Measurements from ENCODE around the gene IL17RE. TPM values are rescaled to one million over a fixed set of nuclear protein-coding genes. Genes with fewer than 3 reads are reported as not detected.
"Not testable (repeated sequence)": the region's sequence is repeated elsewhere in the genome, so short reads cannot be mapped to it uniquely, and the experiment has no call there.

The IL17RE gene
- total RNA-seq, 4 donors from 2014 or later = 0.99 to 1.7 (median 1.2) TPM

DNA sequence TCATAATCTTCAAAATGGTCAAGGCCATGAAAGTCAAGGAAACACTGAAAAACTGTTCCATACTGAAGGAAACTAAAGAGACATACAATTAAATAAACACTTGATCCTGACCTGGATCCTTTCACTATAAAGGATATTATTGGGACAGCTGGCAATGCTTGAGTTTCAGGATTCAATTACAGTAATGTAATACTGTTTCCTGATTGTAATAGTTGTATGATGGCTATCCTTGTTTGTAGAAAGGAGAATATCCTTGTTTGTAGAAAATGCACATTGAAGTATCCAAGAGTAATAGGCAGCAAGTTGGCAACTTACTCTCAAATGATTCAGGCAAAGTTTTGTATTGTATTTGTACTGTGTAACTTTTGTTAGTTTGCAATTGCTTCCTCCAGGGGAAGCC, 27.2 kb upstream of the IL17RE start:
- Histone ChIP-seq H3K27me3 (no peaks in the 10 kb centered on the region), H3K4me3 (no peak overlapping the region), H3K36me3 (no peaks in the 10 kb centered on the region), H3K4me1 (no peaks in the 10 kb centered on the region), H3K27ac (replicated peaks in 1 of 4) (no peak overlapping the region), H3K9me3 (no peaks in the 10 kb centered on the region)
- intact Hi-C loops (cut with DNase I) = no loop called here
- TF ChIP-seq POLR2A (IDR thresholded peaks at IDR 0.05; ENCODE audit: low read depth) (no peak), POLR2AphosphoS5 (IDR thresholded peaks at IDR 0.05) (no peak), EP300 (IDR thresholded peaks at IDR 0.05) (no peak)
- TF ChIP-seq, protein P1, sequence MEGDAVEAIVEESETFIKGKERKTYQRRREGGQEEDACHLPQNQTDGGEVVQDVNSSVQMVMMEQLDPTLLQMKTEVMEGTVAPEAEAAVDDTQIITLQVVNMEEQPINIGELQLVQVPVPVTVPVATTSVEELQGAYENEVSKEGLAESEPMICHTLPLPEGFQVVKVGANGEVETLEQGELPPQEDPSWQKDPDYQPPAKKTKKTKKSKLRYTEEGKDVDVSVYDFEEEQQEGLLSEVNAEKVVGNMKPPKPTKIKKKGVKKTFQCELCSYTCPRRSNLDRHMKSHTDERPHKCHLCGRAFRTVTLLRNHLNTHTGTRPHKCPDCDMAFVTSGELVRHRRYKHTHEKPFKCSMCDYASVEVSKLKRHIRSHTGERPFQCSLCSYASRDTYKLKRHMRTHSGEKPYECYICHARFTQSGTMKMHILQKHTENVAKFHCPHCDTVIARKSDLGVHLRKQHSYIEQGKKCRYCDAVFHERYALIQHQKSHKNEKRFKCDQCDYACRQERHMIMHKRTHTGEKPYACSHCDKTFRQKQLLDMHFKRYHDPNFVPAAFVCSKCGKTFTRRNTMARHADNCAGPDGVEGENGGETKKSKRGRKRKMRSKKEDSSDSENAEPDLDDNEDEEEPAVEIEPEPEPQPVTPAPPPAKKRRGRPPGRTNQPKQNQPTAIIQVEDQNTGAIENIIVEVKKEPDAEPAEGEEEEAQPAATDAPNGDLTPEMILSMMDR (IDR thresholded peaks at IDR 0.05) = no peak
- no peak for DNase-seq (ENCODE audit: extremely low spot score)

DNA sequence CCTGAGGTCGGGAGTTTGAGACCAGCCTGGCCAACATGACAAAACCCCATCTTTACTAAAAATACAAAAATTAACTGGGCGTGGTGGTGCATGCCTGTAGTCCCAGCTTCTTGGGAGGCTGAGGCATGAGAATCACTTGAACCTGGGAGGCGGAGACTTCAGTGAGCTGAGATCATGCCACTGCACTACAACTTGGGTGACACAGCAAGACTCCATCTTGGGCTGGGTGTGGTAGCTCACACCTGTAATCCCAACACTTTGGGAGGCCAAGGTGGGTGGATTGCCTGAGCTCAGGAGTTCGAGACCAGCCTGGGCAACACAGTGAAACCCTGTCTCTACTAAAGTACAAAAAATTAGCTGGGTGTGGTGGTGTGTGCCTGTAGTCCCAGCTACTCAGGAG, 26.4 kb upstream of the IL17RE start:
- whole genome bisulfite sequencing = 84% methylated on average over 4 of the region's 4 CpGs

DNA sequence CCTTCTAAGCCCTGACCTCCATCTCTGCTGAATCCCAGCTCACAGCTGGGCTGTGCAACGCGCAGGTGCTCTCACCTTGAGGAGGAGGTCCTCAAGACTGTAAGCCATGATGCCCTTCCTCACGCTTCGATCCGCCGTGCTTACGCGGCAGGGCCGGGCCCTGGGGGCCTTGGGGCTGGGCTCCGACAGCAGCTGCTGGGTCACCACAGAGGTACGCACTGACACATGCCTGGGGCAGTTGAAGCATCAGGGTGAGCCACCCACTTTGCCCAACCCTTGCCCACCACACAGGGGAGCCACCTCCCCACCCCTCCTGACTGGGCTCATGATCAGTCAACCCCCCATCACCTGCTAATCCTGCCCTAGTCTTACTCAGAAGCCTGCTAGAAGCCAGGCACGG, 25.7 kb upstream of the IL17RE start:
- TF ChIP-seq, protein P1 (IDR thresholded peaks at IDR 0.05) = no peak
- TF ChIP-seq POLR2AphosphoS5 (IDR thresholded peaks at IDR 0.05) = no peak
- TF ChIP-seq EP300 (IDR thresholded peaks at IDR 0.05) = no peak
- TF ChIP-seq POLR2A (IDR thresholded peaks at IDR 0.05; ENCODE audit: low read depth) = no peak
- Histone ChIP-seq H3K27ac (replicated peaks in 1 of 4) (no peak overlapping the region), H3K27me3 (no peaks in the 10 kb centered on the region), H3K9me3 (no peaks in the 10 kb centered on the region), H3K4me3 (no peak overlapping the region), H3K4me1 (no peaks in the 10 kb centered on the region), H3K36me3 (no peaks in the 10 kb centered on the region)
- no peak for DNase-seq (ENCODE audit: extremely low spot score)
- 88% methylated on average over 11 of the region's 12 CpGs for WGBS
- intact Hi-C loops (cut with DNase I) = no loop called here

More for the DNA sequence above, 26.4 kb upstream of the IL17RE start:
- DNase-seq (ENCODE audit: extremely low spot score); H3K4me3 ChIP-seq; H3K27ac ChIP-seq (replicated peaks in 1 of 4); H3K4me1 ChIP-seq; intact Hi-C loops (cut with DNase I); H3K27me3 ChIP-seq; H3K36me3 ChIP-seq; H3K9me3 ChIP-seq: not testable (repeated sequence)

GRCh38 chr3:9878700-9879099, 23.9 kb upstream of the IL17RE start:
- WGBS = 67% methylated on average over 5 of the region's 5 CpGs
- H3K27ac ChIP-seq (replicated peaks in 1 of 4) = no peak overlapping the region
- intact Hi-C loops (cut with DNase I) = no loop called here

GRCh38 chr3:9879830-9880549, 22.7 kb upstream of the IL17RE start, which contains the start of gene CIDEC:
Gene CIDEC (minus strand): TSS chr3:9880253. CDS start chr3:9878486, 1,767 bp downstream.
- no peaks in the 10 kb centered on the region for H3K4me1 ChIP-seq
- H3K27ac ChIP-seq (replicated peaks in 1 of 4) = no peak within 1 kb of the TSS
- no peak within 1 kb of the TSS for H3K4me3 ChIP-seq
- TF ChIP-seq, protein P1 (IDR thresholded peaks at IDR 0.05) = no peak
- no peak for TF ChIP-seq POLR2A (IDR thresholded peaks at IDR 0.05; ENCODE audit: low read depth)
- TF ChIP-seq POLR2AphosphoS5 (IDR thresholded peaks at IDR 0.05) = no peak
- intact Hi-C loops (cut with DNase I) = no loop called here
- WGBS = 91% methylated on average over 7 of the region's 7 CpGs
- no peaks in the 10 kb centered on the region for H3K27me3 ChIP-seq
- no peak for DNase-seq (ENCODE audit: extremely low spot score)
- no peaks in the 10 kb centered on the region for H3K36me3 ChIP-seq
- no peaks in the 10 kb centered on the region for H3K9me3 ChIP-seq

More at GRCh38 chr3:9878700-9879099, 23.9 kb upstream of the IL17RE start:
- Histone ChIP-seq H3K4me1 (no peaks in the 10 kb centered on the region), H3K27me3 (no peaks in the 10 kb centered on the region), H3K36me3 (no peaks in the 10 kb centered on the region), H3K4me3 (no peak overlapping the region), H3K9me3 (no peaks in the 10 kb centered on the region)
- DNase-seq (ENCODE audit: extremely low spot score) = no peak
- TF ChIP-seq, protein P1 (IDR thresholded peaks at IDR 0.05) = no peak
- no peak for TF ChIP-seq POLR2AphosphoS5 (IDR thresholded peaks at IDR 0.05)
- TF ChIP-seq POLR2A (IDR thresholded peaks at IDR 0.05; ENCODE audit: low read depth) = no peak
- TF ChIP-seq EP300 (IDR thresholded peaks at IDR 0.05) = no peak

Data from esophagus muscularis mucosa (tissue), 4 donors.